Heart left ventricle (tissue), 16 donors: ENCODE measurements around the gene INTS11. TPM values are rescaled to one million over a fixed set of nuclear protein-coding genes. Genes with fewer than 3 reads are reported as not detected.

Experiments
- ATAC-seq, 4 donors: fragments of 200-7000 bp; cut with Tn5 transposase; one replicate each; pipeline ENCODE4 v1.9.1; 2020 to 2022; ENCODE audit warnings: moderate library complexity in 4 of 4, mild to moderate bottlenecking in 3 of 4, moderate number of reproducible peaks in 1 of 4
- DNase-seq, 5 donors: peaks; one replicate each; pipeline ENCODE4 v3.0.0-alpha.2; 2020
- H3K27ac ChIP-seq, 12 donors: fragments of 200-600 bp; sonication (generic) in 4 of 12; one replicate each; pipeline versions ENCODE4 v1.5.0 to v1.8.0; 2016 to 2022; ENCODE audit warnings: mild to moderate bottlenecking in 2 of 12
- H3K27me3 ChIP-seq, 9 donors: fragments of 200-600 bp; sonication (generic) in 2 of 9; one replicate each; pipeline versions ENCODE4 v1.5.1 to v1.8.0; 2016 to 2022; ENCODE audit warnings: mild to moderate bottlenecking in 3 of 9
- H3K36me3 ChIP-seq, 9 donors: fragments of 200-600 bp; sonication (generic) in 2 of 9; one replicate each; pipeline versions ENCODE4 v1.5.0 to v1.8.0; 2018 to 2022; ENCODE audit warnings: mild to moderate bottlenecking in 2 of 9
- H3K4me1 ChIP-seq, 12 donors: fragments of 200-600 bp; sonication (generic) in 4 of 12; one replicate each; pipeline versions ENCODE4 v1.5.0 to v1.8.0; 2016 to 2022; ENCODE audit warnings: mild to moderate bottlenecking in 3 of 12
- H3K4me3 ChIP-seq, 12 donors: fragments of 200-600 bp; sonication (generic) in 4 of 12; one replicate each; pipeline versions ENCODE4 v1.5.0 to v1.8.0; 2017 to 2022; ENCODE audit warnings: mild to moderate bottlenecking in 9 of 12, moderate library complexity in 4 of 12
- H3K9me3 ChIP-seq, 12 donors: fragments of 200-600 bp; sonication (generic) in 4 of 12; one replicate each; pipeline versions ENCODE4 v1.5.0 to v1.8.0; 2016 to 2022; ENCODE audit warnings: mild to moderate bottlenecking in 1 of 12
- POLR2A ChIP-seq, 2 donors: fragments of 450-650 bp; IDR thresholded peaks; one replicate each; pipeline ENCODE4 v1.6.1; 2017; ENCODE audit warnings: antibody characterized with exemption in 2 of 2, mild to moderate bottlenecking in 2 of 2, moderate library complexity in 2 of 2
- WGBS, 4 donors: extraction: QIAGEN DNeasy Blood & Tissue Kit in 2 of 4; methylation state at CpG; one replicate each; pipeline versions ENCODE4 v1.1.5 to v1.1.7; 2013 to 2018; 5-methylcytosine and 5-hydroxymethylcytosine counted together
- intact Hi-C, 10 donors: fragments of 100-400 bp; cut with DNase I; formaldehyde crosslinking; loops; one replicate each; pipeline versions ENCODE4 v1.11.1 to v1.14.2; 2022
- polyA plus RNA-seq, 2 donors: library from polyadenylated mRNA; stranded (reverse); fragments of 200-250 nt; gene quantifications; one replicate each; pipeline ENCODE4 v1.2.3, GENCODE V29; 2013
- total RNA-seq, 9 donors: library from RNA; depleted of rRNA in 2 of 9; stranded (reverse); fragments of >200 nt in 2 of 9; fragmentation: NEBNext Ultra II Directional in 3 of 9; extraction: Animal tissue kit (Norgen Biotek cat#: 25700) in 3 of 9; gene quantifications; one replicate each; pipeline versions ENCODE4 v1.1.0 to v1.2.4, GENCODE V29; 2016 to 2023
- TF ChIP-seq, protein P1 (sequence below), 12 donors: fragments of 200-600 bp; sonication (generic) in 4 of 12; IDR thresholded peaks; one replicate each; pipeline versions ENCODE4 v1.5.0 to v1.8.0; 2018 to 2022; ENCODE audit warnings: antibody characterized with exemption in 12 of 12, mild to moderate bottlenecking in 5 of 12
- donor health status: ischemic (EF 13 %, LVEDD 7.1; RV severe dilation, severe dysfunction).
- donor health status: healthy with polysubstance abuse.
- donor health status: DM: no; HTN: yes; CAD: no.
- donor health status: DM: no; HTN: no; CAD: no.
- donor health status: ischemic (EF 25% LVEDD 6.9; RV normal size, moderate dysfunction).
- donor health status: ischemic (EF 25% LVEDD 5.7; RV mildly dilated, moderate dysfunction).
- donor health status: healthy.
- donor health status: DM: yes; HTN: yes; CAD: no.
- donor health status: ischemic (EF 35%, LVEDD 5.7; RV mildly dilated, moderate dysfunction).
- donor health status: nonischemic (EF 11% LVEDD 7.7; RV severe dilation, severe dysfunction).
- donor health status: DM: yes; HTN: yes; CAD: no.
- donor health status: PGD.
- donor health status: ischemic (EF 29% LVEDD 5.4; RV normal size, mild dysfunction).
- donor health status: nonischemic (EF 23%, LVEDD 6.1; RV moderate dilation, normal function).

The INTS11 gene
- total and polyA plus RNA-seq, 11 donors = 46.8 to 117 (median 70.7) TPM

DNA sequence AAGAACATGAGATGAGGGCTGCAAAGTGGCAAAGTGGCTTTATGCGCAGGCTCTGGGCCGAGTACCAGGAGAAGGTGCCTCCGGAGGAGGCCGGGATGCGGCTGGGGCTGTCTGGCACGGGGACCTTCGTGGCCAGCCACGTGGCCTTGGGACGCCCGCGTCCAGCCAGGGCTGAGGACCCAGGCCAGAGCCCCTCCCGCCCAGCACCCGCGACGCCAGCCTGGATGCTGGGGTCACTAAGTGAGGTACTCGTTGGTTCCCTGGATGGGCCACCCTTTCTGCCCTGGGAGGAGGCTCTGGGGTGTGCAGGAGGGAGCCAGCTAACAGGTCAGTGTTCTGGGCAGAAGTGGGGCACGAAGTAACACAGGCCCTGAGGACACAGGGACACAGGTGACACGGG, 31.6 kb downstream of the INTS11 start:
- intact Hi-C loops = loop anchor here in 9 of 10 donors (1.0 to 10.0 kb wide), 7 partner anchors 170 to 308 kb away; partner anchors contain the start of gene PERM1 (in 1 of the 9)
- Histone ChIP-seq H3K4me1 (peaks cover 0 to 15% (median 7%) of the 10 kb centered on the region in 12 donors), H3K4me3 (no peak overlapping the region), H3K27me3 (no peaks in the 10 kb centered on the region), H3K27ac (no peak overlapping the region), H3K36me3 (peaks cover 0 to 45% (median 11%) of the 10 kb centered on the region in 9 donors), H3K9me3 (no peaks in the 10 kb centered on the region)
- WGBS, 4 donors = 89 to 96% (median 92%) methylated on average over 14 to 18 of the region's 18 CpGs
- ATAC-seq (no peak), DNase-seq (no peak)
- TF ChIP-seq, protein P1, sequence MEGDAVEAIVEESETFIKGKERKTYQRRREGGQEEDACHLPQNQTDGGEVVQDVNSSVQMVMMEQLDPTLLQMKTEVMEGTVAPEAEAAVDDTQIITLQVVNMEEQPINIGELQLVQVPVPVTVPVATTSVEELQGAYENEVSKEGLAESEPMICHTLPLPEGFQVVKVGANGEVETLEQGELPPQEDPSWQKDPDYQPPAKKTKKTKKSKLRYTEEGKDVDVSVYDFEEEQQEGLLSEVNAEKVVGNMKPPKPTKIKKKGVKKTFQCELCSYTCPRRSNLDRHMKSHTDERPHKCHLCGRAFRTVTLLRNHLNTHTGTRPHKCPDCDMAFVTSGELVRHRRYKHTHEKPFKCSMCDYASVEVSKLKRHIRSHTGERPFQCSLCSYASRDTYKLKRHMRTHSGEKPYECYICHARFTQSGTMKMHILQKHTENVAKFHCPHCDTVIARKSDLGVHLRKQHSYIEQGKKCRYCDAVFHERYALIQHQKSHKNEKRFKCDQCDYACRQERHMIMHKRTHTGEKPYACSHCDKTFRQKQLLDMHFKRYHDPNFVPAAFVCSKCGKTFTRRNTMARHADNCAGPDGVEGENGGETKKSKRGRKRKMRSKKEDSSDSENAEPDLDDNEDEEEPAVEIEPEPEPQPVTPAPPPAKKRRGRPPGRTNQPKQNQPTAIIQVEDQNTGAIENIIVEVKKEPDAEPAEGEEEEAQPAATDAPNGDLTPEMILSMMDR (IDR thresholded peaks at IDR 0.05) = no peak
- no peak for TF ChIP-seq POLR2A (IDR thresholded peaks at IDR 0.05)

DNA sequence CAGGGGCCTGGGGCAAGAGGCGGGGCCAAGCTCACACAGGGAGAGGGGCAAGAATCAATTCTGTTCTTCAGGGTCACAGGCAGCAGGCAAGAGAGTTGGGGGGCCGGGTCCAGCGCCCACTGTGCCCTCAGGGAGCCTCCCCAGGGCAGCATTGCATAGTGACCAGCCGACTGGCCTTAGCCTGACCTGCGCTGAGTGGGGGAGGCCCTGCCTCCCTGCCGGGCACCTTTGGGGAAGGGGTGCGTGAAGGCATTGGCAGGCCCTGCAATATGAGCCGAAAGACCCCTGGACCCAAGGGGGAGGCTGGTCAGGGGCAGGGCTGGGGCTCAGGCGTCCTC, 32.0 kb downstream of the INTS11 start:
- intact Hi-C loops = loop anchor here in 9 of 10 donors (1.0 to 10.0 kb wide), 7 partner anchors 170 to 308 kb away; partner anchors contain the start of gene PERM1 (in 1 of the 9)
- ATAC-seq (peak in 1 of 4 donors; percentile 11), DNase-seq (peak in 1 of 5 donors; percentile 22)
- Histone ChIP-seq H3K27me3 (peaks cover 0 to 2% (median 0%) of the 10 kb centered on the region in 9 donors), H3K9me3 (no peaks in the 10 kb centered on the region), H3K27ac (no peak overlapping the region), H3K36me3 (peaks cover 0 to 41% (median 11%) of the 10 kb centered on the region in 9 donors), H3K4me3 (no peak overlapping the region), H3K4me1 (peaks cover 0 to 15% (median 7%) of the 10 kb centered on the region in 12 donors)
- WGBS, 4 donors = 84 to 90% (median 86%) methylated on average over 9 of the region's 9 CpGs
- TF ChIP-seq POLR2A (IDR thresholded peaks at IDR 0.05) = no peak
- TF ChIP-seq, protein P1 (IDR thresholded peaks at IDR 0.05) = no peak

DNA sequence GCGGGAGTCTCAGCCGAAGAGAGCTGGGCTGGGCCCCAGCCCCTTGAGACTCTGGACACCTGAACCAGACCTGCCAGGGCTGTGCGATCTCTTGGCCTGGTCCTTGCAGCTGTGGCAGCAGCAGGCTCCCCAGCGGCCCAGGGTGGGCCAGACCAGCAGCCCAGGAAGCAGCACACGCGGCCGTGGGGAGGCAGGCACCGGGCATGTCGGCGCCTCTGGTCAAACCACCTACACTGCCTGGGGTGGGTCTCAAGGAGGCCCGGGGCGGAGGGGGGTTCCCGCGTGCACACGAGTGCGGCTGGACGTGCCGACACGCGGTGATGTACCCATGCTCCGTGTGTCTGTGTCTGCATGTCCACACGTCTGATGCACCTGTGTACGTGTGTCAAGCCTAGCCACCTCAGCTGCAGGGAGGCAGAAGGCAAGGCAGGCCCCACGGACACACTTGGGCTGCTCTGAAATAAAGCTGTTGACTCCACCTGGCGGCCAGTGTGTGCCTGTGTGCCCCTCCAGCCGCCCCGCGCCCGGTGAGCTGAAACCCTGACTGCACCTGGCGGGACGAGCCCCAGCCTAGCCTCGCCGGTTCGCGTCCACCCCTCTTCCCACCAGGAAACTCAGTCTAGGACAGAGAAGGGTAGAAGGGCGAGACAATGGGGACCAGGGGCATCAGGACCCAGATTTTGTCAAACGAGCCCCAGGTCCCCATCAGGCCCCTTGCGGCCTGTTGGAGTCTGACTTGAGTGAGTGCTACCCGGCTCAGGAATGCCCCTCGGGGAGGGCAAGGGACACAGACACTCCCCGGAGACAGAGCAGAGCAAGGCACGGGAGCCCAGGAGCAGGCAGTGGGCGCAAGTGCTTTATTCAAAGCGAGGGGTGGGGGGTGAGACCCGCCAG, 32.7 kb downstream of the INTS11 start:
- H3K36me3 ChIP-seq = peaks cover 0 to 38% (median 11%) of the 10 kb centered on the region in 9 donors
- no peak overlapping the region for H3K4me3 ChIP-seq
- DNase-seq (peak in 4 of 5 donors; percentile 65 to 81 (median 73)), ATAC-seq (peak; percentile 65 to 82 (median 66))
- H3K4me1 ChIP-seq = peaks cover 0 to 15% (median 7%) of the 10 kb centered on the region in 12 donors
- TF ChIP-seq, protein P1 (IDR thresholded peaks at IDR 0.05) = peak; percentile 47 to 69 (median 62)
- no peak for TF ChIP-seq POLR2A (IDR thresholded peaks at IDR 0.05)
- H3K27ac ChIP-seq = no peak overlapping the region
- 36 to 44% (median 40%) methylated on average over 30 to 45 of the region's 45 CpGs for WGBS, 4 donors
- H3K9me3 ChIP-seq = no peaks in the 10 kb centered on the region
- intact Hi-C loops = loop anchor here (1.0 to 10.0 kb wide), 8 partner anchors 169 to 307 kb away; partner anchors contain the start of gene PERM1 (in 1 of the 10)
- H3K27me3 ChIP-seq = peaks cover 0 to 4% (median 0%) of the 10 kb centered on the region in 9 donors

DNA sequence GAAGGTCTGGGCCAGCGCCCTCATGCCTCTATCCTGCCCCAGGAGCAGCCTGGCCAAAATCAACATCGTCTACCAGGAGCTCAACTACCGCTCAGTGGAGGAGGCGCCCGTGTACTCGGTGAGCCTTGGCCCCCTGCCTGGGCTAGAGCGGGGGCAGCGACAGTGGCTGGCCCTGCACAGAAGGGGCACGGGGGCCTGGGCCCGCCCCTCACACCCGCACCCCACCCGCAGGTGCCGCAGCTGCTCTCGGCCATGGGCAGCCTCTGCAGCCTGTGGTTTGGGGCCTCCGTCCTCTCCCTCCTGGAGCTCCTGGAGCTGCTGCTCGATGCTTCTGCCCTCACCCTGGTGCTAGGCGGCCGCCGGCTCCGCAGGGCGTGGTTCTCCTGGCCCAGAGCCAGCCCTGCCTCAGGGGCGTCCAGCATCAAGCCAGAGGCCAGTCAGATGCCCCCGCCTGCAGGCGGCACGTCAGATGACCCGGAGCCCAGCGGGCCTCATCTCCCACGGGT, 33.4 kb downstream of the INTS11 start:
- peaks cover 0 to 31% (median 10%) of the 10 kb centered on the region in 9 donors for H3K36me3 ChIP-seq
- intact Hi-C loops = loop anchor here in 7 of 10 donors (2.0 to 10.0 kb wide), 6 partner anchors 168 to 306 kb away; partner anchors contain the start of gene PERM1 (in 1 of the 7)
- peaks cover 0 to 15% (median 7%) of the 10 kb centered on the region in 12 donors for H3K4me1 ChIP-seq
- ATAC-seq = peak in 1 of 4 donors; percentile 5
- DNase-seq = peak in 1 of 5 donors; percentile 67
- H3K9me3 ChIP-seq = no peaks in the 10 kb centered on the region
- H3K27ac ChIP-seq = no peak overlapping the region
- H3K4me3 ChIP-seq = no peak overlapping the region
- 32 to 50% (median 47%) methylated on average over 12 to 28 of the region's 28 CpGs for WGBS, 4 donors
- TF ChIP-seq POLR2A (IDR thresholded peaks at IDR 0.05) = no peak
- TF ChIP-seq, protein P1 (IDR thresholded peaks at IDR 0.05) = no peak
- peaks cover 0 to 9% (median 4%) of the 10 kb centered on the region in 9 donors for H3K27me3 ChIP-seq
